Omental fat pad (tissue), 4 donors: Measurements from ENCODE around the gene TMEM202. TPM values are rescaled to one million over a fixed set of nuclear protein-coding genes. Genes with fewer than 3 reads are reported as not detected.
A peak's percentile ranks its signal among the peaks of the same experiment; 100 is the strongest.
"Not testable (repeated sequence)": the region's sequence is repeated elsewhere in the genome, so short reads cannot be mapped to it uniquely, and the experiment has no call there.

Experiments used
- ATAC-seq: fragments of 150-250 bp; one replicate; pipeline ENCODE4 v1.9.1; 2016; ENCODE audit warnings: mild to moderate bottlenecking, moderate library complexity; ENCODE audit not compliant: low FRiP score
- DNase-seq: peaks from one replicate; pipeline ENCODE4 v3.0.0-alpha.2; 2019; ENCODE audit warnings: low spot score
- CTCF ChIP-seq, 3 donors: fragments of 450-650 bp; IDR thresholded peaks; one replicate each; pipeline ENCODE4 v1.5.1; 2016 to 2017; ENCODE audit warnings: antibody characterized with exemption in 3 of 3, mild to moderate bottlenecking in 3 of 3, moderate library complexity in 2 of 3
- total RNA-seq, 4 donors: library from RNA; depleted of rRNA; stranded (reverse); fragments of >200 nt; gene quantifications; one replicate each; pipeline ENCODE4 v1.1.0, GENCODE V29; 2016

TMEM202 gene
- total RNA-seq, 4 donors from 2014 or later: not detected

GRCh38 chr15:72368325-72368724, 29.8 kb upstream of the TMEM202 start:
- TF ChIP-seq CTCF (IDR thresholded peaks at IDR 0.05): no peak
- ATAC-seq: no peak
- DNase-seq: no peak

DNA sequence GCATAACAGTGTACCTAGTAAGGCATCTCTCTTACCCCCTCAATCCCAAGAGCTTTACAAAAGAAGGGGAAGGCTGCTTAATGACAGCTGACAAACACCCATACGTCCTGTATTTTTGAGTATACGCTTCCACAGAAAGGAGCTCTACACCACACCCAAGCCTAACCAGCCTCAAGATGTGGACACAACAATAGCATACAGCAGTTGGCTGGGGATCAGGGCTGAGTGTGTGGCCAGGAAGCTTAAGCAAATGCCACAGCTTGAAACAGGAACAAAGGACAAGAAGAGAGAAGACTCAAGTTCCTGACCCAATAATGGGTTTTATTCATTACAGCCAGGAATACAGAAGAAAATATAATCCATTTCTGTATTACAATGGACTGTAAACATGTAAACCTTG, 29.2 kb upstream of the TMEM202 start:
- TF ChIP-seq CTCF (IDR thresholded peaks at IDR 0.05): no peak
- DNase-seq (no peak), ATAC-seq (no peak)

DNA sequence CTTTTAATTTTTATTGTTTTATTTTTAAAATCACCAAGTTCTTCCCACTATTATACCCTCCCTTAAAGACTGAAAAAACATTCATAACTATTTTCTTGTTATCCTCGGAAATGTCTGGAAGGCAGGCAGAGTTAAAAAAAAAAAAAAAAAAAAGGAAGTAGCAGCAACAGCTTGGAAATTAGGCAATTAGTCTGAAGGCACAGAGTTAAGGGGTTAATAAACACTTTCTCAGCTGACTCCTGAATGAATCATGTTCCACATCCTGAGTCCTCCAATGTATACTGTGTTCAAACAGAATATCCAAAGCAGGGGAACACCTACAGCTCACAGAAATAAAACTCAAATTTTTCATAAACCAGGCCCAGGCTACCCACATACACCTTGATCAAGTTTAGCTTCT, 28.1 kb upstream of the TMEM202 start:
- DNase-seq (no peak), ATAC-seq (no peak)
- no peak for TF ChIP-seq CTCF (IDR thresholded peaks at IDR 0.05)

DNA sequence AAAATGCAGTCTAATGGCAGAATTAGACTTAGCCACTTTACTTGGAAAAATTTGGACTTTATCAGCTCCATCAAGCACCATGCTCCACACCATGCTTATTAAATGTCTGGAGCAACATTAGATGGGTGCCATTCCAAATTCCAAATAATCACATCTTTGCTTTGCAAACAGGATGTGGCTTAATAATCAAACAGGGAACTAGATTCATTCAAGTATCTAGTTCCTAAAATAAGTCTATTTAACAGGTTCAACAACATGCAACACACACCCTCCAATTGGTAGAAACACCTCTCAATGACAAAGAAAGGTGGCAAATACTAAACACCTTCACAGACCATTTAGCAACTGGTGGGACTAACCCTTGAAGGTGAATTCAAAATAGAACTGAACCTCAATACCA, 25.7 kb upstream of the TMEM202 start:
- no peak for TF ChIP-seq CTCF (IDR thresholded peaks at IDR 0.05)
- no peak for ATAC-seq
- no peak for DNase-seq

DNA sequence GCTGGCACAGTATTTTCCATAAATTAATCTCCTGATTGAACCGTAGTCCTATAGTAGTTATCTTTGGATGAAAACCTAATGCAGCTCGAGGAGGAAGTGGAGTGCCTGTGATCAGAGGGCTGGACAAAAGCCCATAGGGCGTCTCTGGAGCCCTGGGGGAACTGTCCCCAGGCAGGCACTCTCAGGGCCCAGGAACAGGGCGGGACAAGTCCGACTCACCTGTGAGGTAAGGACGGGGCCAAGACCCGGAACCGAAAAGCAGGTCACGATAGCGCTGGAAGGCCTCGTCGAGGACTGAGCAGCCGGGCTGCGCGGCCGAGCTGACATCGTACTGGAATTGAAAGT, 22.6 kb upstream of the TMEM202 start:
- DNase-seq: no peak
- peak; percentile 41 for ATAC-seq
- no peak for TF ChIP-seq CTCF (IDR thresholded peaks at IDR 0.05)

GRCh38 chr15:72375846-72376581, 22.1 kb upstream of the TMEM202 start, which contains the start of gene HEXA:
Gene HEXA (minus strand): TSS chr15:72376014. CDS start chr15:72375972, 42 bp downstream.
- ATAC-seq: peak; percentile 93
- TF ChIP-seq CTCF (IDR thresholded peaks at IDR 0.05): no peak
- peak; percentile 100 for DNase-seq

- no peak for ATAC-seq
- TF ChIP-seq CTCF (IDR thresholded peaks at IDR 0.05): no peak
- DNase-seq: no peak
Observed at GRCh38 chr15:72377331-72377730, 20.8 kb upstream of the TMEM202 start.

- ATAC-seq, DNase-seq: not testable (repeated sequence)
Observed at GRCh38 chr15:72379106-72379505, 19.0 kb upstream of the TMEM202 start.
